Measurements from ENCODE around the gene SEPSECS. TPM values are rescaled to one million over a fixed set of nuclear protein-coding genes. Genes with fewer than 3 reads are reported as not detected.

The SEPSECS gene
- total RNA-seq, 1 experiment from 2014 or later: 10.6 TPM

GRCh38 chr4:25078523-25078922 lies 81.7 kb downstream of the SEPSECS start (continued):
- TF ChIP-seq, protein P1, sequence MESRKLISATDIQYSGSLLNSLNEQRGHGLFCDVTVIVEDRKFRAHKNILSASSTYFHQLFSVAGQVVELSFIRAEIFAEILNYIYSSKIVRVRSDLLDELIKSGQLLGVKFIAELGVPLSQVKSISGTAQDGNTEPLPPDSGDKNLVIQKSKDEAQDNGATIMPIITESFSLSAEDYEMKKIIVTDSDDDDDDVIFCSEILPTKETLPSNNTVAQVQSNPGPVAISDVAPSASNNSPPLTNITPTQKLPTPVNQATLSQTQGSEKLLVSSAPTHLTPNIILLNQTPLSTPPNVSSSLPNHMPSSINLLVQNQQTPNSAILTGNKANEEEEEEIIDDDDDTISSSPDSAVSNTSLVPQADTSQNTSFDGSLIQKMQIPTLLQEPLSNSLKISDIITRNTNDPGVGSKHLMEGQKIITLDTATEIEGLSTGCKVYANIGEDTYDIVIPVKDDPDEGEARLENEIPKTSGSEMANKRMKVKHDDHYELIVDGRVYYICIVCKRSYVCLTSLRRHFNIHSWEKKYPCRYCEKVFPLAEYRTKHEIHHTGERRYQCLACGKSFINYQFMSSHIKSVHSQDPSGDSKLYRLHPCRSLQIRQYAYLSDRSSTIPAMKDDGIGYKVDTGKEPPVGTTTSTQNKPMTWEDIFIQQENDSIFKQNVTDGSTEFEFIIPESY (IDR thresholded peaks at IDR 0.05; ENCODE audit: extremely low read depth, insufficient replicate concordance, low read length): no peak
- TF ChIP-seq FOSL1 (IDR thresholded peaks at IDR 0.05; ENCODE audit: low read depth) (no peak), ELF1 (IDR thresholded peaks at IDR 0.05; ENCODE audit: borderline replicate concordance, low read depth) (no peak), CBX3 (IDR thresholded peaks at IDR 0.05; ENCODE audit: low read depth) (no peak), ATF3 (IDR thresholded peaks at IDR 0.05) (no peak)

DNA sequence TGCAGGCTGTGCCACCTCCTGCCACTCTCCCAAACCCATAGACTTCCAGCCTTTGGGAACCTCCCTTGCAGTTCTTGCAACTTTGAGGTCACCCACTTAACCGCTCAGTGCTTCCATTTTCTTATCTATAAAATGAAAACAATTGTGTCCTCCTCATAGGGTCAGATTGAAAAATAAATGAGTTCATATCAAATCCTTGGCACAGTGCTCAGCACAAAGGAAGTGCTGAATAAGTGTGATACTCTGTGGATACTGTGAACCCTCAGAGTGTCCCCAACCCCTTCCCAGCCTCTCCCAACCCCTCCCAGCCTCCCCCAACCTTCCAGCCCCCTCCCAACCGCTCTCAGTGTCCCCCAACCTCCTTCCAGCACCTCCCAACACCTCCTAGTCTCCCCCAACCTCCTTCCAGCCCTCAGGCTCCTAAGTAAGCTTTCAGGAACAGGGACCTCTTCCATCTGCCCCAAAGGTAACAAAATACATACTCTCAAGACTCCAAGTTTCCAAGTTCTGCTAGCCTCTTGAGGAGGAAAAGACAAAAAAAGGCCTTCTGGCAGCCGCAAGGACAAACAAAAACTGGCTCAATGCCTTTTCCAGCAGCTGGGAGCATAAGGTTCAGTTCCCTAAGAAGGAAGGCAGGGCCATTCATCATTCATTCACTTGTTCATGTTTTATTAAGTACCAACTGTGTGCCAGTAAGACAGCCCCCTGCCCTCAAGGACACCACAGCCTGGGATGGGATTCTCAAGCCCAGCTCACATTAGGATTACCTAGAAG lies 83.4 kb downstream of the SEPSECS start:
- ChIA-PET RAD21 (ENCODE audit: low non-redundant PET in 1 of 2, low total read pairs in 2 of 2, uncharacterized antibody in 2 of 2, unreplicated experiment in 2 of 2) (no interaction called here), POLR2A (no interaction called here), CTCF (no interaction called here)
- intact Hi-C loops (cut with micrococcal nuclease): no loop called here
- H2AFZ ChIP-seq (ENCODE audit: low read depth, low read length, poor library complexity, severe bottlenecking): no peak overlapping the region
- no peak overlapping the region for H3K4me2 ChIP-seq (ENCODE audit: low read length)
- no peaks in the 10 kb centered on the region for H3K9me3 ChIP-seq (ENCODE audit: control insufficient read depth in 1 of 2, insufficient read depth in 1 of 2, low read depth in 1 of 2, low read length in 2 of 2)
- H3K36me3 ChIP-seq (ENCODE audit: control insufficient read depth in 1 of 2, insufficient read depth in 2 of 2, low read length in 2 of 2): no peaks in the 10 kb centered on the region
- H3K4me3 ChIP-seq (replicated peaks in 1 of 2; ENCODE audit: low read depth in 1 of 2, low read length in 2 of 2): no peak overlapping the region
- H4K20me1 ChIP-seq (ENCODE audit: insufficient read depth): no peaks in the 10 kb centered on the region
- no peak overlapping the region for H3K27ac ChIP-seq (ENCODE audit: low read depth, low read length)
- no peaks in the 10 kb centered on the region for H3K79me2 ChIP-seq (ENCODE audit: insufficient read depth, low read length)
- DNase-seq (ENCODE audit: low read depth, low spot score): no peak
- no peak for ATAC-seq
- BruUV-seq (replicated peaks): no TSS peak
- no peaks in the 10 kb centered on the region for H3K4me1 ChIP-seq (ENCODE audit: control insufficient read depth in 1 of 2, insufficient read depth in 2 of 2, low read length in 2 of 2)
- H3K27me3 ChIP-seq (ENCODE audit: insufficient read depth, low read length): peaks cover 4% of the 10 kb centered on the region; the same call in 1 of the 2 replicates
- H3K9me2 ChIP-seq (ENCODE audit: insufficient read depth): no peaks in the 10 kb centered on the region
- H3K9ac ChIP-seq (ENCODE audit: low read length): no peak overlapping the region
- TF ChIP-seq RAD21 (IDR thresholded peaks at IDR 0.05; ENCODE audit: low read depth): no peak
- no peak for TF ChIP-seq TCF7L2 (IDR thresholded peaks at IDR 0.05; ENCODE audit: borderline replicate concordance, extremely low read depth, insufficient read depth, insufficient read length)
- no peak for TF ChIP-seq SP1 (IDR thresholded peaks at IDR 0.05; ENCODE audit: low read depth)
- no peak for TF ChIP-seq EZH2 (IDR thresholded peaks at IDR 0.05)
- no peak for TF ChIP-seq EZH2phosphoT487 (IDR thresholded peaks at IDR 0.05; ENCODE audit: borderline replicate concordance)
- TF ChIP-seq POLR2A (IDR thresholded peaks at IDR 0.05; ENCODE audit: borderline replicate concordance, extremely low read depth, insufficient read depth, insufficient read length): no peak
- no peak for TF ChIP-seq ZNF274 (IDR thresholded peaks at IDR 0.05; ENCODE audit: low read depth, low read length)
- TF ChIP-seq CEBPB (IDR thresholded peaks at IDR 0.05; ENCODE audit: low read depth): no peak
- TF ChIP-seq CBX3 (IDR thresholded peaks at IDR 0.05; ENCODE audit: low read depth): no peak
- TF ChIP-seq REST (IDR thresholded peaks at IDR 0.05; ENCODE audit: low read depth): no peak
- TF ChIP-seq YY1 (IDR thresholded peaks at IDR 0.05; ENCODE audit: extremely low read depth, insufficient replicate concordance, low read depth, low read length): no peak
- TF ChIP-seq FOSL1 (IDR thresholded peaks at IDR 0.05; ENCODE audit: low read depth): no peak
- TF ChIP-seq, protein P1 (IDR thresholded peaks at IDR 0.05; ENCODE audit: extremely low read depth, insufficient replicate concordance, low read length): no peak
- TF ChIP-seq JUND (IDR thresholded peaks at IDR 0.05): no peak
- no peak for TF ChIP-seq ELF1 (IDR thresholded peaks at IDR 0.05; ENCODE audit: borderline replicate concordance, low read depth)
- no peak for TF ChIP-seq EGR1 (IDR thresholded peaks at IDR 0.05; ENCODE audit: low read depth)

Data from HCT116 (cell line).